ENCODE results near the gene OSMR.
"Not testable (repeated sequence)": the region's sequence is repeated elsewhere in the genome, so short reads cannot be mapped to it uniquely, and the experiment has no call there.

Gene OSMR

GRCh38 chr5:38831909-38832308, 13.9 kb upstream of the OSMR start:
- no peak for DNase-seq

DNA sequence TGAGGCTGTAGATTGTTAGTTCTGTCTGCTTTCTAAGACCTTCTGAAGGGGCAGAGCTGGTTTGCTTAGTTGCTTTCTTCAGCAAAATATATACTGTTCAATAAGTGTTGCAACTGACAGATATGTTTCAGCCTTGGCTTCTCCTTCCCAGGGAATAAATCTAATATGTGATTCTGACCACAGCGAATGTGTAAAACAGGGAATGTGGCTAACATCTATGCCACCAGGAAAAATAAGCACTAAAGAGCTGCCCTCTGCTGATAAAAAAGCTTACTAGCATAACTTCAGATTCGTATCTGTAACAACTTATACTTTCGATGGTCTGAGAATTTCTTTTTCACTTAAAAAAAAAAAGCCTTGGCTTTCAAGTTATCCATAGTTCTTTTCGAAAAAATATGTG, 13.0 kb upstream of the OSMR start:
- no peak for DNase-seq

GRCh38 chr5:38835887-38836286, 9.9 kb upstream of the OSMR start:
- no peak for DNase-seq

GRCh38 chr5:38837416-38837815, 8.4 kb upstream of the OSMR start:
- no peak for DNase-seq

DNA sequence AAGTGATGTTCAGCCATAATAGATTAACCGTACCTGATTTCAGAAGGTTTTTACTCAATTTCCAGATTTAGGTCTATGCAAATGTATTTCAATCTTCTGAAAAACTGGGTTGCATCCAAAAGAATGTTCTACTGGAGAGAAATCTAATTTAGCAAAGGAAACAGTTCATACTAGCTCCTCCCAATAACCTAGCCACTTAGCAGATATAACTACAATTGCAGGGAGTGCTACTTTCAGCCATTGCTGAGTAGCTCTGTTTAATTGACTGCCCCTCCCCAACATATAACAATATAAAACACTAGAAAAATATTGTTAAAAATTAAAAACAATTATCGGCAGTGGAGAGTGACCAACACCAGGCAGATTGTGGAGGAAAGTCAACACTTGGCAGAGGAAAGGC, 7.9 kb upstream of the OSMR start:
- DNase-seq: no peak

- DNase-seq: no peak
Measured at GRCh38 chr5:38843665-38844064, 2.1 kb upstream of the OSMR start.

DNA sequence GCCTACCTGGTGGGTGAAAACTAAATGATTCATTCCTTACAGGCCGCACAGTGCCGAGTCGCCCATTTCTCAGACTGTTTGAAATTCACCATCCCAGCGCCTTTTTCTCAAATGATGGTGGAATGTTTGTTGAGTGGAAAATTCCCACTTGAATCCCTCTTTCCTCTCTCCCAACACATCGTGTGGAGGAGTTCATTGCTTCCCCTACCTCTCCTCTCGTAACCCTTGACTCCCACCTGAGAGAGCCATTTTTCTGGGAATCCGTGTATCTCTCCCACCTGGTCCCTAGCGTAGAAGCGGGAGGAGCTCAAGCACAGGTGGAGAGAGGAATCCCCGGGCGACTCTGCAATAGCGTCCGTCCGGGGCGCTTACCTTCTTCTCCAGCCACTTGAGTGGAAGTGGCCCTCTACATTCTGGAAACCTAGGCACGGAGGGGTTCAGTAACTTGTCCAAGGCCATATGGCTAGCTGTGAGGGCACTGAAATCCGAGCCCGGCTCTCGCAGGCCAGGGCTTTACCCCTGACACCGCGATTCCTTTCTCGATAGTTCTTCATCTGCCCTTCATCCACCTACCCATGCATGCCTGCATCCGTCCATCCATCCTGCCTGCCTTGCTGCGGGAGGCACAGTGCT, 683 bp downstream of the OSMR start:
- DNase-seq: no peak

DNA sequence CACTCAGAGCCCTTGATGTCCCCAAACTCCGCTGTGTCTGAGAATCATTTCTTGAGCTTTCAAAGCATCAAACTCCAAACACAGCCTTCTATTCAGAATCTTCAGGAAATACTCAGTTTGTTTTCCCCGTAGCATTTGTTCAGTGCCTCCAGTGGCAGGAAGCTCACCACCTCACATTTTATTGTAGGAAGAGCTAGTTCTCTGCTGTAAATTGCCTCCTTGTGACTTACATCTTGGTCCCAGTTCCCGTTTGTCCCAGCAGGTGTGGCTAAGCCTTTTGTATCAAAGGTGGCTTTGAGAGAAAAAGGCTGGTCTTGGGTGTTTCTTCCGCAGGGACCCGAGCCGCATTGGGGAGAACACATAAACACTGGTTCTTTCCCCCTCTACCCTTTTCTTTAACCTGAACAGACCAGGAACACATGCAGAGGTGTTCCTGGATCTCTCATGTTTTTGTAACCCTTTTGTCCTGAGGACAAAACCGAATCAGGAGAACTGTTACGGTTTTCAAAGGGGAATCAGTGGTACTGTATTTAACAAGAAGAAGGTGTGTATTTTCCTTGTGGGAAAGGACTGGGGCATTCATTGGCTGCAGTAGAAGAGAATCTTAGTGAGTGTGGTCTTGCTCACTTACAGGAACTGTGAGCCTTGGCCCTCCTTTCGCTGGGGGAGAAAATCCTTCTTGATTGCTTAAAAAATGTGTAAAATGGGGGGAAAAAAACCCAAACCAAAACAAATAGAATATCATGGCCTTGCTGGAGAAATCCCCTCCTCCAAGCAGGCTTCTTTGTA, 1.9 kb downstream of the OSMR start:
- DNase-seq: no peak

- DNase-seq: no peak
Measured at GRCh38 chr5:38848637-38849036, 2.8 kb downstream of the OSMR start.

DNA sequence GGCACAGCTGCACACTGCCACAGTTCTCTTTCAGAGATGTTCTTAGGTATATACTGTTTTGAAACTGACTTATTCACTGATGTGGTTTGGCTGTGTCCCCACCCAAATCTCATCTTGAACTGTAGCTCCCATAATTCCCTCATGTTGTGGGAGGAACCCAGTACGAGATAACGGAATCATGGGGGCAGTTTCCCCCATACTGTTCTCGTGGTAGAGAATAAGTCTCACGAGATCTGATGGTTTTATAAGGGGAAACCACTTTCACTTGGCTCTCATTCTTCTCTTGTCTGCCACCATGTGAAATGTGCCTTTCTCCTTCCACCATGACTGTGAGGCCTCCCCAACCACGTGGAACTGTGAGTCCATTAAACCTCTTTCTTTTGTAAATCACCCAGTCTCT, 5.8 kb downstream of the OSMR start:
- DNase-seq: not testable (repeated sequence)

DNA sequence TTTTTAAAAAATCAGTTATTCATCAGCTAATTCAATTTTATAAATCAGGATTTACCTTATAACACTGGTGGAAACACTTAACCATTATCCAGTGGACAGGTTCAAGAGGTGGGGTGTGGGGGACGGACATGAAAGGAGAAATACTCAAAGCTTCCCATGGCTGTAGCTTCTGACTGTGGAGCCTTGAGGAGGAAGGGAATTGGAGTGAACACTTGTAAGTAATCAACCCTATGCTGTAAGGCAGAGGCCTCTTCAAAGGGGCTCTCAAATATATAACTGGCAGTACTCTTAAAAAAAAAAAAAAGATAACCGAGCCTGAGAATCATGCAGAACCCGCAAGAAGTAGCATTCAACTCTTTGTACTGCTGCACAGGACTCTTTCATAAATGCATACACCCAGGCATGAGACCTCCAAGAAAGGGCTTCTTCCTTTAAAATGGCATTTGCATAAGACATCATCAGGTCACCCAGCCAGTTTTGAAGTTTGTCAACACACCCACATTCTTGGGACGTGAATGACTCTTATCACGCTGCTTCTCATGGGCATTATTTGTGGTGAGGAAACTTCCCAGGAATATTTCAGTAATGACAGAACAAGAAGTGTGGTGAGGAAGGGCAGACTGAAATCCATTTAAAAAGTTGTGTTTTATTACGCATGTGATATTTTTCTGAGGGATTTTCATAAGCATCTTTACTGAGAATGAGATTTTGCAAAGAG, 8.1 kb downstream of the OSMR start:
- no peak for DNase-seq

- DNase-seq: no peak
Measured at GRCh38 chr5:38854907-38855306, 9.1 kb downstream of the OSMR start.

DNA sequence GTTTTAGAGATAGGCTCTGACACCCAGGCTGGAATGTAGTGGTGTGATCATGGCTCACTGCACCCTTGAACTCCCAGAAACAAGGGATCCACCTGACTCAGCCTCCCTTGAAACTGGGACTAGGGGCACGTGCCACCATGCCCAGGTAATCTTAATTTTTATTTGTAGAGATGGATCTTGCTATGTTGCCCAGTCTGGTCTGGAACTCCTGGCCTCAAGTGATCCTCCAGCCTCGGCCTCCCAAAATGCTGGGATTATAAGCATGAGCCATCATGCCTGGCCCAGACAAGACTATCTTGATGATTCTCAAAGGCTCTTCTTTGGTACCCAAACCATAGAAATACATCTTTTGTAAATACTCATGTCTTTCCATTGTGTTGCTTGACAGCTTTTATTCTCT, 10.8 kb downstream of the OSMR start:
- no peak for DNase-seq

- DNase-seq: no peak
Measured at GRCh38 chr5:38858839-38859238, 13.0 kb downstream of the OSMR start.

- DNase-seq: not testable (repeated sequence)
Measured at GRCh38 chr5:38861986-38862770, 16.4 kb downstream of the OSMR start.

- no peak for DNase-seq
Measured at GRCh38 chr5:38866362-38867031, 20.7 kb downstream of the OSMR start.

DNA sequence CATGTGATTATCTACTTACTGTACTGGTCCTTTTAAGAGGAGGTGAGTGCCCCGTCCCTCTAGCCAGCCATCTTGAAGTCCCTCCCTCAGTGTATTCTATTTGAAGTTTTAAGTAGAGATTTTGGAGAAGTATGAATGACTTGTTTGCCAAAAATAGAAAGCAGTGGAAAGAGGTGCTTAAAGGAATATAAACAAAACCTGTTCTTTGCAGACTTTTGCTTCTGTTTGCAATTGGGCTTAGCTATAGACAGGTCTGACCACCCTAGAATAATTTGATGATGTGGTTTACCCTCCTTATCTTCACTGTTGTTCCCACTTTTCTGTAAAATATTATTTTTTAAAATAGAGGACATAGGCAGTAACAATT, 21.2 kb downstream of the OSMR start:
- DNase-seq: no peak

- DNase-seq: no peak
Measured at GRCh38 chr5:38867416-38867815, 21.6 kb downstream of the OSMR start.

DNA sequence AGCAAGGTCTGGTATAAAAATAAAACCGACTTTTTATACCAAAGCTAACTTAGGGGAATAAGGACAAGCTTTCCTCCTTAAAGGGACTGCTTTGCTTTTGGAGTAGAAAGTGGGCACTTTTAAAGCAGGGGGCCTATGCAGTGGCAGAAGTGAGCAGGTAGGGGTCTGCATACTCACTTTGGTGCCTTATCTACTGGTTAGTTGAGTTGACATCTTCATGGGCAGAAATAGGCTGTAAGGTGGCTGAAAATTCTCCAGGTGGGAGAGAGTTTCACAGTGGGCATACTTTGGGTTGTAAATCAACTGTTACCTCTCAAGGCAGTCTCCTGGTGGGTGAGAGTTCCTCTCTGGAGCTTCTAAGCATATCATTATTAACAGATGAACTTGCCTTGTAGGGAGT, 24.8 kb downstream of the OSMR start:
- no peak for DNase-seq

GRCh38 chr5:38871058-38871605, 25.3 kb downstream of the OSMR start:
- no peak for DNase-seq

DNA sequence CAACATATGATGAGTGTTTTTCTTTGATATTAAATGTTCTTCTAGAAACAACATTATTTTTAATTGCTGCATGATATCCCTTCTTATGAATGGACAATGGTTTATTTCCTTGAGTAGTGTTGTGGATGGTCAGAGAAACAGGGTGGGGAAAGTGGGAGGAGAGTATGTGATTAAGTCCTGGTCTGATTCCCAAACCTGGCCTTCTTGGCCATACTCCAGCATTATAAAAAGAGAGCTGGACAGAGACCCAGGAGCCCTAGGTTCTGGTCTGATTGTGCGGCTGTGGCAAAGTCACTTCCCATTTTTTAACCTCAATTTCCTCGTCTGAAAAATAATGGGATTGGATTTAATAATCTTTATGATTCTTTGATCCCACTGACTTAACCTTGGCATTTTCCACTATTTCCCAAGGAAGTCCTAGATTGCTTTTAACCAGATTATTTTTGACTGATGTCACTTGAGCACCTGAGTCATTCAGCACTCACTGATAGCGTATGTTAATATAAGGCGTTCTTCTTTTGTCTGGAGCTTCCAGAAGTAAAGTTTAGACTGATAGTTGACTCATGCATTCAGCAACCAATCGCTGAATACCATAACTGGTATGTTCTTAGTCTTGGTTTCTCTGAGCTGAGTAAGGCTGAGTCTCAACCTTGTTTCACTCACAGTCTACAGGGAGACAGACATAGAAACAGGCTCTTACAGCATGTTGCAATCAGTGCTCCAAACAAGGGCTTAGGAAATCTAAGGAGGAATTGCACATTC, 26.2 kb downstream of the OSMR start:
- DNase-seq: no peak

- no peak for DNase-seq
Measured at GRCh38 chr5:38872826-38873225, 27.0 kb downstream of the OSMR start.
